A549 (cell line): ENCODE measurements around the gene ST6GALNAC2. TPM values are rescaled to one million over a fixed set of nuclear protein-coding genes. Genes with fewer than 3 reads are reported as not detected.
A peak's percentile ranks its signal among the peaks of the same experiment; 100 is the strongest.

Experiments
- ATAC-seq, 2 experiments: fragments of 200-7000 bp in 1 of 2; fragments of >200 bp in 1 of 2; cut with Nextera tagmentation in 1 of 2; cut with Tn5 transposase in 1 of 2; 3 replicates each; pipeline versions ENCODE4 v1.8.0 to v1.9.1; 2018 to 2020; ENCODE audit warnings: mild to moderate bottlenecking in 1 of 2, moderate library complexity in 1 of 2
- CTCF ChIA-PET: fragments of 300-600 bp; sonication (Branson Sonifier 250); formaldehyde crosslinking; extraction: SDS; loops from one replicate; lab custom pipeline; 2021; ENCODE audit warnings: antibody characterized with exemption, inconsistent platforms; lab: Yijun Ruan, JAX
- POLR2A ChIA-PET: fragments of 350-600 bp; formaldehyde crosslinking; extraction: SDS; loops from one replicate; lab custom pipeline; 2021; ENCODE audit warnings: antibody characterized with exemption, inconsistent platforms; lab: Yijun Ruan, JAX
- DNase-seq, 2 experiments: peaks; one replicate each; pipeline versions ENCODE4 v3.0.0 to v3.0.0-alpha.2; 2011 to 2016; ENCODE audit warnings: low read depth in 1 of 2, low spot score in 1 of 2
- FAIRE-seq: peaks from 2 replicates; lab custom pipeline; 2011; peaks lifted over from hg19 to GRCh38; lab: Jason Lieb, UNC
- H3K27ac ChIP-seq, 2 experiments: fragments of >200 bp; sonication (Bioruptor Twin); formaldehyde crosslinking; 3 replicates each; pipeline ENCODE4 v1.5.1; 2016 to 2017
- H3K4me1 ChIP-seq: fragments of >200 bp; sonication (Bioruptor Twin); formaldehyde crosslinking; 3 replicates; pipeline ENCODE4 v1.6.1; 2016
- H3K4me2 ChIP-seq: fragments of >200 bp; sonication (Bioruptor Twin); formaldehyde crosslinking; 3 replicates; pipeline ENCODE4 v1.6.1; 2016
- H3K4me3 ChIP-seq: fragments of >200 bp; sonication (Bioruptor Twin); formaldehyde crosslinking; 3 replicates; pipeline ENCODE4 v1.5.1; 2016
- H3K9me3 ChIP-seq: fragments of >200 bp; sonication (Bioruptor Twin); formaldehyde crosslinking; 3 replicates; pipeline ENCODE4 v1.6.1; 2016
- BHLHE40 ChIP-seq: IDR thresholded peaks from 2 replicates; pipeline ENCODE4 v1.6.1; 2012; ENCODE audit warnings: low read depth, low read length, inconsistent platforms
- CBX2 ChIP-seq: fragments of 200-600 bp; sonication (generic); IDR thresholded peaks from 2 replicates; pipeline ENCODE4 v1.6.1; 2016; ENCODE audit warnings: low read depth, mild to moderate bottlenecking, borderline replicate concordance
- E2F6 ChIP-seq: IDR thresholded peaks from 2 replicates; pipeline ENCODE4 v1.6.1; 2012; ENCODE audit warnings: low read depth, borderline replicate concordance
- EHMT2 ChIP-seq: fragments of 200-600 bp; sonication (generic); IDR thresholded peaks from 2 replicates; pipeline ENCODE4 v1.6.1; 2016; ENCODE audit warnings: antibody characterized with exemption, low read depth, mild to moderate bottlenecking, moderate library complexity
- EP300 ChIP-seq, 2 experiments: fragments of >200 bp; sonication (Bioruptor Twin); formaldehyde crosslinking; IDR thresholded peaks; 2 replicates in 1 of 2; 3 replicates in 1 of 2; pipeline ENCODE4 v1.6.1; 2016 to 2017
- ESRRA ChIP-seq: fragments of 150-350 bp; IDR thresholded peaks from 2 replicates; pipeline ENCODE4 v1.6.1; 2014; ENCODE audit warnings: mild to moderate bottlenecking, low read length, borderline replicate concordance
- FOSB ChIP-seq: fragments of 250-450 bp; sonication (Bioruptor Pico); IDR thresholded peaks from 2 replicates; pipeline ENCODE4 v1.5.0; 2020; ENCODE audit warnings: mild to moderate bottlenecking, moderate library complexity
- FOSL2 ChIP-seq, 2 experiments: fragments of 450-650 bp in 1 of 2; fragments of >200 bp in 1 of 2; sonication (Bioruptor Twin) in 1 of 2; formaldehyde crosslinking; IDR thresholded peaks; 2 replicates each; pipeline versions ENCODE4 v1.5.0 to v1.6.1; 2016 to 2020; ENCODE audit warnings: mild to moderate bottlenecking in 1 of 2, moderate library complexity in 1 of 2
- HES2 ChIP-seq: fragments of >200 bp; sonication (Bioruptor Twin); formaldehyde crosslinking; IDR thresholded peaks from 2 replicates; pipeline ENCODE4 v1.6.1; 2016
- HEYL ChIP-seq: fragments of 250-450 bp; sonication (Bioruptor Pico); IDR thresholded peaks from 2 replicates; pipeline ENCODE4 v1.8.0; 2021; ENCODE audit warnings: mild to moderate bottlenecking, moderate library complexity
- HOXA7 ChIP-seq: fragments of 250-450 bp; sonication (Bioruptor Pico); IDR thresholded peaks from 2 replicates; pipeline ENCODE4 v1.5.0; 2020; ENCODE audit warnings: mild to moderate bottlenecking, moderate library complexity
- JUN ChIP-seq, 2 experiments: fragments of >200 bp; sonication (Bioruptor Twin); formaldehyde crosslinking; IDR thresholded peaks; 2 replicates in 1 of 2; 3 replicates in 1 of 2; pipeline ENCODE4 v1.6.1; 2016 to 2017
- MYC ChIP-seq: IDR thresholded peaks from 2 replicates; pipeline ENCODE4 v1.6.1; 2012; ENCODE audit warnings: mild to moderate bottlenecking, inconsistent platforms, low read length, improper control_type of control experiment, borderline replicate concordance
- NPAS2 ChIP-seq: fragments of 250-450 bp; sonication (Bioruptor Pico); IDR thresholded peaks from 2 replicates; pipeline ENCODE4 v1.8.0; 2022; ENCODE audit warnings: mild to moderate bottlenecking, moderate library complexity, borderline replicate concordance
- PBX3 ChIP-seq: IDR thresholded peaks from 2 replicates; pipeline ENCODE4 v1.6.1; 2012
- RAD21 ChIP-seq, 2 experiments: fragments of >200 bp in 1 of 2; sonication (Bioruptor Twin) in 1 of 2; formaldehyde crosslinking in 1 of 2; IDR thresholded peaks in 1 of 2; conservative IDR thresholded peaks in 1 of 2; 2 replicates in 1 of 2; 3 replicates in 1 of 2; pipeline ENCODE4 v1.6.1; 2012 to 2018; ENCODE audit warnings: inconsistent platforms in 1 of 2
- RCOR1 ChIP-seq: fragments of 150-350 bp; IDR thresholded peaks from 2 replicates; pipeline ENCODE4 v1.6.1; 2014; ENCODE audit warnings: antibody characterized with exemption, low read length, low read depth
- REST ChIP-seq: fragments of 200-600 bp; sonication (generic); IDR thresholded peaks from 2 replicates; pipeline ENCODE4 v1.6.1; 2016; ENCODE audit warnings: antibody characterized with exemption, mild to moderate bottlenecking, moderate library complexity
- RFX5 ChIP-seq: fragments of 450-650 bp; IDR thresholded peaks from 2 replicates; pipeline ENCODE4 v1.7.1; 2014; ENCODE audit warnings: antibody characterized with exemption, mild to moderate bottlenecking, moderate library complexity
- SMC3 ChIP-seq: fragments of >200 bp; sonication (Bioruptor Twin); formaldehyde crosslinking; IDR thresholded peaks from 3 replicates; pipeline ENCODE4 v1.6.1; 2018; ENCODE audit warnings: inconsistent platforms
- SREBF2 ChIP-seq: fragments of 450-650 bp; IDR thresholded peaks from 2 replicates; pipeline ENCODE4 v1.6.1; 2014; ENCODE audit warnings: mild to moderate bottlenecking, moderate library complexity
- ZSCAN20 ChIP-seq: fragments of 250-450 bp; sonication (Bioruptor Pico); IDR thresholded peaks from 2 replicates; pipeline ENCODE4 v1.8.0; 2022; ENCODE audit warnings: mild to moderate bottlenecking, moderate library complexity
- WGBS: methylation state at CpG from one replicate; pipeline ENCODE4 v1.1.6; 2017; ENCODE audit errors: missing lambda C conversion rate; 5-methylcytosine and 5-hydroxymethylcytosine counted together
- polyA plus RNA-seq, 4 experiments: library from polyadenylated mRNA; depleted of rRNA in 3 of 4; stranded (reverse); fragments of >200 nt; fragmentation: RNase III in 1 of 4; extraction: RNeasy Plus Mini Kit Qiagen cat#74134 plus additional on column Dnase treatment in 1 of 4; gene quantifications; 2 replicates in 3 of 4; 3 replicates in 1 of 4; pipeline ENCODE4 v1.2.3, GENCODE V29; 2011 to 2017
- TF ChIP-seq, protein P1 (sequence below): fragments of 150-350 bp; IDR thresholded peaks from 2 replicates; pipeline ENCODE4 v1.6.1; 2014; ENCODE audit warnings: low read depth, mild to moderate bottlenecking, low read length
- TF ChIP-seq, protein P2 (sequence below): IDR thresholded peaks from 2 replicates; pipeline ENCODE4 v1.6.1; 2012
- TF ChIP-seq, protein P3 (sequence below): fragments of >200 bp; sonication (Bioruptor Twin); formaldehyde crosslinking; IDR thresholded peaks from 3 replicates; pipeline ENCODE4 v1.5.1; 2016

The ST6GALNAC2 gene
- polyA plus RNA-seq, 2 of the 4 experiments (the other 2 are of a cell fraction), result 0.41 to 0.74 TPM

- H3K4me3 ChIP-seq, result no peak overlapping the region
- CTCF ChIA-PET, result interaction anchor here (1.0 to 10.7 kb wide), 23 partner anchors 9 to 217 kb away, joined by 3 to 173 read pairs (median 18); partner anchors contain the start of genes AANAT, PRCD and ST6GALNAC2
- ATAC-seq (no peak), FAIRE-seq (no peak), DNase-seq (no peak)
- POLR2A ChIA-PET, result interaction anchor here (4.2 kb wide), 1 partner anchor 68 kb away, joined by 18 read pairs; no protein-coding TSS in a partner anchor
- peaks cover 11% of the 10 kb centered on the region for H3K4me1 ChIP-seq
- no peak overlapping the region for H3K27ac ChIP-seq
- H3K9me3 ChIP-seq, result no peaks in the 10 kb centered on the region
- TF ChIP-seq ESRRA (no peak), NPAS2 (no peak), FOSB (CRISPR knock-in tag) (no peak), PBX3 (no peak), FOSL2 (IDR thresholded peaks at IDR 0.05) (no peak), FOSL2 (CRISPR knock-in tag; IDR thresholded peaks at IDR 0.05) (no peak), MYC (no peak), BHLHE40 (no peak), HEYL (CRISPR knock-in tag) (no peak), SMC3 (no peak), RCOR1 (no peak), EP300 (IDR thresholded peaks at IDR 0.05) (no peak), SREBF2 (no peak), ZSCAN20 (no peak), CBX2 (no peak), JUN (IDR thresholded peaks at IDR 0.05) (no peak), EHMT2 (no peak)
- TF ChIP-seq, protein P1, sequence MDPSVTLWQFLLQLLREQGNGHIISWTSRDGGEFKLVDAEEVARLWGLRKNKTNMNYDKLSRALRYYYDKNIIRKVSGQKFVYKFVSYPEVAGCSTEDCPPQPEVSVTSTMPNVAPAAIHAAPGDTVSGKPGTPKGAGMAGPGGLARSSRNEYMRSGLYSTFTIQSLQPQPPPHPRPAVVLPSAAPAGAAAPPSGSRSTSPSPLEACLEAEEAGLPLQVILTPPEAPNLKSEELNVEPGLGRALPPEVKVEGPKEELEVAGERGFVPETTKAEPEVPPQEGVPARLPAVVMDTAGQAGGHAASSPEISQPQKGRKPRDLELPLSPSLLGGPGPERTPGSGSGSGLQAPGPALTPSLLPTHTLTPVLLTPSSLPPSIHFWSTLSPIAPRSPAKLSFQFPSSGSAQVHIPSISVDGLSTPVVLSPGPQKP, result no peak
- WGBS, result 79% methylated on average over 6 of the region's 6 CpGs
- H3K4me2 ChIP-seq, result no peak overlapping the region
Observed at GRCh38 chr17:76625496-76625895, 39.8 kb upstream of the ST6GALNAC2 start.

DNA sequence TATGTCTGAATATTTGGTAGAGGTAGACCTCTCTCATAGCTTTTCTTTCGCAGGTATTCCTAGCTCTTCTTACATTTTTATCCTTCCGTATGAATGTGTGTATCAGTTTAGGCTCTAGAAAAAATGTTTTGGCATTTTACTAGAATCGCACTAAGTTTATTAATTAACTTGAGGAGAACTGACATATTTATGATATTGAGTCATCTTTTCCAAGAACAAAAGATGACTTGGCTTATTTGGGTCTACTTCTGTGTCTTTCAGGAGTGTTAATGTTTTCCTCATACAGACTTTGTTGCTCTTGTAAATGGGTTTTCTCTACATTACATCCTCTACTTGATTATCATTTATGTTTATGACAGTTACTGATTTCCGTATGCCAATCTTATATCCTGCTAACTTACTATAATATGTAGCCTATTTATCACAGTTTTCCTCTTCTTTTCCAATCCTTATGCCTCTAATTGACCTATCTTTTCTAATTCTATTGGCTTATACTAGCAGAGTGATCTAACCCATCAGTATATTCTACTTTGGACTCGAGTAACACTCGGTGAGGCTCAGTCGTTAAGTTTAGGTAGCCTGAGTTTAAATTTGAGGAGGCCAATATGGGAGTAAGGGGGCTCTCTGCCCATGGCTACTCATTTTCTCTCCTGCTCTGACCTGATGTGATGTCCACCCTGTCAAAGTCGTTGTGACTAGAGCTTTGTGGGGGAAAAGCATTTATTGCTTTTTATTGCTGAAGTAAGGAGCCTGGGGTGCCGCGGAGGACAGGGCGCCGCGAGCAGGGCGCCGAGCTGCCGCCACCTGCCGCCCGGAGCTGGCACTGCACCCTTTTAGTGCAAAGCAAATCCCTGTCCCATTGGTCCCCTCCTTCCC lies 37.8 kb upstream of the ST6GALNAC2 start:
- Histone ChIP-seq H3K4me2 (peak overlapping the region; percentile 77), H3K27ac (peak overlapping the region; percentile 59 to 77; a peak in 5 of 6 replicates), H3K4me1 (peaks cover 11% of the 10 kb centered on the region), H3K9me3 (no peaks in the 10 kb centered on the region), H3K4me3 (peak overlapping the region; percentile 3; the same call in 1 of the 3 replicates)
- FAIRE-seq (peak; percentile 88), DNase-seq (peak; percentile 74 to 91), ATAC-seq (peak; percentile 85 to 96)
- POLR2A ChIA-PET, result interaction anchor here (1.1 to 4.2 kb wide), 5 partner anchors 48 to 66 kb away, joined by 3 to 18 read pairs (median 9); no protein-coding TSS in a partner anchor
- 23% methylated on average over 18 of the region's 18 CpGs for WGBS
- CTCF ChIA-PET, result interaction anchor here (0.6 to 10.7 kb wide), 72 partner anchors 10 to 444 kb away, joined by 3 to 173 read pairs (median 6); partner anchors contain the start of genes AANAT, PRCD, ST6GALNAC1 and ST6GALNAC2
- TF ChIP-seq FOSL2 (IDR thresholded peaks at IDR 0.05) (no peak), FOSL2 (CRISPR knock-in tag; IDR thresholded peaks at IDR 0.05) (peak; percentile 43), EHMT2 (no peak), HOXA7 (peak; percentile 69; the same call in 1 of the 2 replicates), HES2 (no peak), RFX5 (no peak), RAD21 (conservative IDR thresholded peaks at IDR 0.05 in 1 of 2, IDR thresholded peaks at IDR 0.05 in 1 of 2) (peak; percentile 83 to 90), REST (no peak), E2F6 (no peak), NPAS2 (no peak), EP300 (IDR thresholded peaks at IDR 0.05) (no peak), FOSB (CRISPR knock-in tag) (no peak), BHLHE40 (no peak)
- TF ChIP-seq, protein P2, sequence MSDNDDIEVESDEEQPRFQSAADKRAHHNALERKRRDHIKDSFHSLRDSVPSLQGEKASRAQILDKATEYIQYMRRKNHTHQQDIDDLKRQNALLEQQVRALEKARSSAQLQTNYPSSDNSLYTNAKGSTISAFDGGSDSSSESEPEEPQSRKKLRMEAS, result 0 out of 2 replicates have a peak, but pooled peaks have one; percentile 35
- TF ChIP-seq, protein P3, sequence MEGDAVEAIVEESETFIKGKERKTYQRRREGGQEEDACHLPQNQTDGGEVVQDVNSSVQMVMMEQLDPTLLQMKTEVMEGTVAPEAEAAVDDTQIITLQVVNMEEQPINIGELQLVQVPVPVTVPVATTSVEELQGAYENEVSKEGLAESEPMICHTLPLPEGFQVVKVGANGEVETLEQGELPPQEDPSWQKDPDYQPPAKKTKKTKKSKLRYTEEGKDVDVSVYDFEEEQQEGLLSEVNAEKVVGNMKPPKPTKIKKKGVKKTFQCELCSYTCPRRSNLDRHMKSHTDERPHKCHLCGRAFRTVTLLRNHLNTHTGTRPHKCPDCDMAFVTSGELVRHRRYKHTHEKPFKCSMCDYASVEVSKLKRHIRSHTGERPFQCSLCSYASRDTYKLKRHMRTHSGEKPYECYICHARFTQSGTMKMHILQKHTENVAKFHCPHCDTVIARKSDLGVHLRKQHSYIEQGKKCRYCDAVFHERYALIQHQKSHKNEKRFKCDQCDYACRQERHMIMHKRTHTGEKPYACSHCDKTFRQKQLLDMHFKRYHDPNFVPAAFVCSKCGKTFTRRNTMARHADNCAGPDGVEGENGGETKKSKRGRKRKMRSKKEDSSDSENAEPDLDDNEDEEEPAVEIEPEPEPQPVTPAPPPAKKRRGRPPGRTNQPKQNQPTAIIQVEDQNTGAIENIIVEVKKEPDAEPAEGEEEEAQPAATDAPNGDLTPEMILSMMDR, result peak; percentile 98
